Stimulated activated CD4-positive, alpha-beta T cell treated with anti-CD3 and anti-CD28 coated beads, Interleukin-1b, Interleukin-23, amount 100 ng/mL, for 24 hours (primary cell): ENCODE results near the gene CASZ1.

ENCODE experiments used
- DNase-seq, 4 experiments: peaks; one replicate each; pipeline ENCODE4 v3.0.0-alpha.2; 2020; ENCODE audit warnings: low read depth in 4 of 4, low spot score in 1 of 4

The CASZ1 gene

GRCh38 chr1:10776190-10776905 lies 20.1 kb downstream of the CASZ1 start:
- no peak for DNase-seq

- DNase-seq = no peak
These were observed 20.7 kb downstream of the CASZ1 start for GRCh38 chr1:10775763-10776162.

DNA sequence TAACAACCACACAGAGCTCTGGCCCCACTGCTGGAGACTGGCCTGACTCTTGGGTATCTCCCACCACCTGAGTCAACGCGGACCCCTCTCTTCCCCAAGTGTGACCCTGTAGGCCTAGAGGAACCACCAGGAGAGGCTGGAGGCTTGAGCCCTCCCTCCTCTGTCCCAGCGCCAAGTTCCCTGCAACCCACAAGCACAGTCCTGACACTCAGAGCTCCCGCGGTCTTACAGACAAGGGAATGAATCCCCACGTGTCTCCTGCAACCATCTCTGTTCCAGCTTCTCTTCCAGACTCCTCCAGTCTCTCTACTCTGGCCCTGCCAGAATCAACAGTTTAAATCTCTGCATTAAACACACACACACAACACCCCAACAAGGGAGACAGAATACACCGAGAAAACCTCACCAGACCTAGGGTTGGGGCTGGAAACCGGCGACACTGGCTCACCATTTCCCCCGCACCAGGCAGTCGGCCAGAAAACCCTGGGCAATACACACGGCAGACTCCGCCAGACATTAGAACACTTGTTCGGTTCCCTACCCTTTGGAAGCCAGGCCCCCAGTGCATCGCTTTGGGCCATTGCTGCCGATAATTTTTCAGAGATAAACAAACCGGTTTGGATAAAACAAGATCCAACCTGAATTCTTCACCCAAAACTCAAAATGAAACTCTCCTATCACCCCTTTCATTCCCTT lies 21.7 kb downstream of the CASZ1 start:
- DNase-seq = no peak

GRCh38 chr1:10773851-10774614 lies 22.4 kb downstream of the CASZ1 start:
- no peak for DNase-seq

DNA sequence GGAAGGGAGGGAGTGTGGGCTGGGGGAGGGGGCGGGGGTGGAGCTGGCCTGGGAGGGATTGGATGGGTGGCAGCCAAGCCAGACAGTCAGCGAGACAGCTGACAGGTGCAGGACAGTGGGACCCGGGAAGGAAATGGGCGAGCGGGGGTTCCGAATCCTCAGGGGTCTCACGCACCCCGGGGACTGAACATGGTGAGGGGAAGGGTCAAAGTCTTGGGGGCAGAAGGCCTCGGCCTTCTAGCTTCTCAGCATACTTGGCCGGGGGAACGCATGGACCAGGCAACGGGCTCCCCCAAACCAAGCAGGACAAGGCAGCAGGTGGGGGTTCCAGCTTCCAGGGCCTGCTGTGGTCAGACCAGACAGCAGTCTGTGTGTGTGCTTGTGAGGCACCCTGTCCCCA lies 23.1 kb downstream of the CASZ1 start:
- no peak for DNase-seq

GRCh38 chr1:10772711-10773110 lies 23.7 kb downstream of the CASZ1 start:
- DNase-seq = no peak

GRCh38 chr1:10771789-10772188 lies 24.7 kb downstream of the CASZ1 start:
- DNase-seq = no peak

DNA sequence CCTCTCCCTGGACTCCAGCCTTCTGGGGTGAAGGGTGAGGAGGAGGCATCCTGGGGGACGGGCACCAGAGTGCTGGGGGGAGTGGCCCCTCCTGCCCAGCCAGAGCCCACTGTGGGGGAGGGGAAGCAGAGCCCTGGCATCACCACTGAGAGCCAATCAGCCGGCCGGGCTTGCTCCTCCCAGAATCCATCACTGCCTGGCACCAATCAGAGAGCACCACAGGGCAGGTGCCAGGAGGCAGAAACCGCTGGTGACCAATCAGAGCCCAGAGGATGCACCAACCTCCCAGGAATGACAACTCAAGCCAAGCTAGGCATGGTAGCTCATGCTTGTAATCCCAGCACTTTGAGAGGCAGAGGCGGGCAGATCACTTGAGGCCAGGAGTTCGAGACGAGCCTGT lies 27.9 kb downstream of the CASZ1 start:
- no peak for DNase-seq

DNA sequence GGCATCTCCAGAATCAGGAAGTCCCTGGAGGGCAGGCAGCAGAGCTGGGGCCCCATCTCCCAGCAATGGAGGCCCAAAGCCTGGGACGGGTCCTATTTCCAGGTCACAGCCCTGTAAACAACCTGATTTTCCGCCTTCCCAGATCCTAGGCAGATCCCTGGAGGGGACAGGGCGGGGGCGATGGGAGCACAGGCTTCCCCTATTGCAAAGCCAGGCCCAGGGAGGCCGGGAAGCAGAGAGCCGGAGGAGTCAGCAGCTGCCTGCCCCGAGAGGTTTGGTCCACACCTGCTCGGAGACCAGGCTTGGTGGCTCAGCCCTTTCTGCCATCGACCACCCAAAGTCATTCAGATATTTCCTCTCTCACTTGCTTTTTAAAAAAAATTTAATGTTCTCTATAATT lies 29.2 kb downstream of the CASZ1 start:
- DNase-seq = no peak

GRCh38 chr1:10765734-10766478 lies 30.5 kb downstream of the CASZ1 start:
- no peak for DNase-seq

- no peak for DNase-seq
These were observed 31.1 kb downstream of the CASZ1 start for GRCh38 chr1:10765304-10765703.

DNA sequence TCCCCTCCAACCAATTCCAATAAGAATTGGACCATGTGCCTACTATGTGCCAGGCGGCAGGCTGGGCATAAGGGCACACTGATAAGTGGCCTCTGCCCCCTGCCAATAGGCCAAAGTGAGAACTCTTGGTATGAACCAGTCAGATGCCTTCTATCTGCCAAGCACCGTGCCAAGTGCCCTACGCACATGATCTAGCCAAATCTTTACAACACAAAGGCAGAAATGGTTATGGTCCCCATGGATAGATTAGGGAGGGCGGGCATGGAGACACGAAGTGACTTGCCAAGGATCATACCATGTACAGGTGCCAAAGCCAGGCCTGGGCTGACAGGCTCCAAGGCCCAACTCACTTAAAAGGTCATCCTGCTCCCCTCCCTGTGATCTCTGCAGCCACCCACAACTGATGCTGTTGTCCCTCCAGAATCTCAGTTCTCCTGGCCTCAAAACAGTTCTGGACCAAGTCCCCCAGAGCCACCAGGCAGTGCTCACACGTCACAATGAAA lies 32.1 kb downstream of the CASZ1 start:
- DNase-seq = no peak

GRCh38 chr1:10762875-10763274 lies 33.6 kb downstream of the CASZ1 start:
- DNase-seq = no peak

DNA sequence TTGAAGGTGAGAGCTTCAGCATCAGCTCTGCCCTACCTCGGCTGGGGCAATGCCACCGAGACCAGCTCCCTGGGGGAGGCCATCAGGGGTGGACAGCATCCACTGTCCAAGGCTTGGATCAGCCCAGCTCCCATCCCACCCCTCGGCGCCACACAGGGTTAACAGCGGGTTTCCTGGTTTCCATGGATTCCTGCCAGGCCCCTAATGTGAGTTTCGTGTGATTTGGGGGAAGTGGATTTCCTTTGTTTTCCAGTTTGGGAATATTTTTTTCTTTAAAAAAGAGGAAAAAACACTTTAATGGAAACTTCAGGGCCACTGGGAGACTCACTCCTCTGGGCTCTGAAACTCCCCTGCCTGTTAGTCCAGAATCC lies 34.3 kb downstream of the CASZ1 start:
- no peak for DNase-seq

- no peak for DNase-seq
These were observed 34.8 kb downstream of the CASZ1 start for GRCh38 chr1:10761503-10762152.

GRCh38 chr1:10760566-10761502 lies 35.6 kb downstream of the CASZ1 start:
- no peak for DNase-seq

DNA sequence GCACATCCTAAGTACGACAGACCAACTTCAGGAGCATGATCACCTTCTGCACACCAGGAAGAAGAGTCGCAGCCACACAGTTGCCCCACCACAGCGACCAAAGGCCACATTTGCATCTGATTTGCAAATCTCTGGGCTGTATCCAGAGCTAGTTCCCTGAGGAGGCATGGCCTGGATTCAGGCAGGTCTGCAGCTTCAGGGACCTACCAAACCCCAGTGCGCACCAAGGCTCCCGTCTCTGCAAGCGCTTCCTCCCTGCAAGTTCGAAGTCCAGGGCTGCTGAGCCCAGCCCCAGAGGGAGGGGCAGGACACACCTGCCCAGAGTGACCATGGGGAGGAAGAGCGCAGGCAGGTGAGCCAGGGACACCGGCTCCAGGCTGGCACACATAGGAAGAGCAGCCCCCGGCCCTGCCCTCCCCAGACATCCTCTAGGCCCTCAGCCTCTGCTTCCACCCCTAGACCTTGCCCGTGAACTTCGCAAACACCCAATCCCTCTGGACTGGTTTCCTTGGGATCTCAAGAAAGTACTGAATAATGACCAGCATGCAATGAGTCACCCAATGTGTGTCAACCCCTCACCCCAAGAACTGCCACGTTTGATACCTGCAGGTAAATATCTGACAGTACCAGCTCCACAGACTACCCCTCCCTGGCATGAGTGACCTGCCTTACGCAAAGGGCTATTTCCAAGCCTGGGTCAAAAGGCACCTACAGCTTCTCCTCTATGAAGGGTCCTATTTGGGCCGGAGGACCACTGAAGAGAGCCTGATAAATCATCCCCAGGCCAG lies 36.8 kb downstream of the CASZ1 start:
- no peak for DNase-seq

- no peak for DNase-seq
These were observed 39.6 kb downstream of the CASZ1 start for GRCh38 chr1:10756842-10757241.

- DNase-seq = peak in 2 of 4 experiments; percentile 38 to 42
These were observed 40.4 kb downstream of the CASZ1 start for GRCh38 chr1:10755970-10756521.
